ENCODE data around the gene BLOC1S3.

BLOC1S3 gene

GRCh38 chr19:45146251-45146650 is 32.3 kb upstream of the BLOC1S3 start:
- DNase-seq (ENCODE audit: low read depth in 1 of 2, low spot score in 1 of 2) = no peak

DNA sequence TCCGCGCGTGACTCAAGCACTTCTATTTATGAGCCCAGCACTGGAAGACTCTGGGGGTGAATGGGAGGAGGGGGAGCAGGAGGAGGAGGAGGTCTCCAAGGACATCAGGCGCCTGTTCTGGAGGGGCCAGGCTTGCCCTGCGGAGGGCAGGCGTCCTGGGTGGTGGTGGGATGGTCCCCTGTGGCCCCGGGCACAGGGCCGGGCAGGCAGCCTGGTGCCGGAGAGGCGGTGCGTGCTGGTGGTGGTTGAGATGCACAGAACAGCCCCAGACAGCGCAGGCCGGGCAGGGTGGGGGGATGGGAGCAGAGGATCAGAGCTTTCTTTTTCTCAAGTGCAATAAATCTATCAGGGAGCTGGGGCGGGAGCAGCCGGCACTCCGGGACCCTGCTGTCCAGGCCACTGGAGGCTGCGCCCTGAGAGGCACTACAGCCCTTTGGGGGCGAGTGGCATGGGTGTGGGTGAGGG is 31.8 kb upstream of the BLOC1S3 start:
- DNase-seq (ENCODE audit: low read depth in 1 of 2, low spot score in 1 of 2) = no peak

DNA sequence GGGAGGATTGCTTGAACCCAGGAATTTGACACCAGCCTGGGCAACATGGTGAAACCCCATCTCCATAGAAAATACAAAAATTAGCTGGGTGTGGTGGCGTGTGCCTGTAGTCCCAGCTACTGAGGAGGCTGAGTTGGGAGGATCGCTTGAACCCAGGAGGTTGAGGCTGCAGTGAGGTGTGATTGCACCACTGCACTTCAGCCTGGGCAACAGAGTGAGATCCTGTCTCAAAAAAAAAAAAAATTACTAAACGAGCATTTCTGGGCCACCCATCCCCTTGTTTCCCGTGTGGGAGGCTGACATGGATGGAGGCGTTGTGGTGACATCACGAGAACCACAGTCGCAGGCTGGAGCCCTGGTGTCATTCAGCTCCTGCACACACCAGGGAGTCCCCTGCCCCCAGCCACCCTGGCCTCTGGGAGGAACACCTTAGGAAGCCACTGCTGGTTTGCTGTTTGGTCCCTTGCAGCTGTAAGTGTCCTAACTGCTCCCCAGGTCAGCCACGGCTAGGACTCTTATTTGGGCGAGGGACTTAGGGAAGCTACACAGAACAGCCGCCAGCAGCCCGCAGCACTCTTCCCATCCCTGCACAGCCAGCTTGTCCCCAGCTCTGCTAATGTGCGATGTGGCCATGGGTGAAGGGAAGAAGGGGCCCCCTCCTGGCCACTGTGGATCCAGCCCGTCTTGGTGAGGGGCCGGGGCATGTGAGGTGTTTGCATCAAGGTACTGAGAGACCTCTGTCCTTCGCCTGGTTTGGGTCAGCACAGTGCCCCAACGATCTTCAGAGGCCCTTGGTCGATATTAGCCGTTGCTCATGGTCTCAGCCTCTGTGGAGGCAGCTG is 30.5 kb upstream of the BLOC1S3 start:
- no peak for DNase-seq (ENCODE audit: low read depth in 1 of 2, low spot score in 1 of 2)

- DNase-seq (ENCODE audit: low read depth in 1 of 2, low spot score in 1 of 2) = no peak
These were observed 29.5 kb upstream of the BLOC1S3 start for GRCh38 chr19:45149129-45149528.

DNA sequence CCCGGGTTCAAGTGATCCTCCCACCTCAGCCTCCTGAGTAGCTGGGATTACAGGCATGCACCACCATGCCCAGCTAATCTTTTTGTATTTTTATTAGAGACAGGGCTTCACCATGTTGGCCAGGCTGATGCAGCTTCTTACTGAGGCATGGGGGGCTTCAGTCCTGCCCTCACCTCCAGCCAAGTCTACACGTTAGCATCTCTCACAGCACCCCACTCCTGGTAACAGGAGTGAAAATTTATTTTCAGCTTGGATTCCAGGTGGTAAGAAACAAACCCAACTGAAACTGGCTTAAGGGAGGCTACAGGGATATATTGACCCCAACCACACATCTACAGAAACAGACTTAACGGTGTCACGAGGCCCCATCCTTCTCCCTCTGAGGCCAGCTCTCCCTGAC is 28.4 kb upstream of the BLOC1S3 start:
- no peak for DNase-seq (ENCODE audit: low read depth in 1 of 2, low spot score in 1 of 2)

DNA sequence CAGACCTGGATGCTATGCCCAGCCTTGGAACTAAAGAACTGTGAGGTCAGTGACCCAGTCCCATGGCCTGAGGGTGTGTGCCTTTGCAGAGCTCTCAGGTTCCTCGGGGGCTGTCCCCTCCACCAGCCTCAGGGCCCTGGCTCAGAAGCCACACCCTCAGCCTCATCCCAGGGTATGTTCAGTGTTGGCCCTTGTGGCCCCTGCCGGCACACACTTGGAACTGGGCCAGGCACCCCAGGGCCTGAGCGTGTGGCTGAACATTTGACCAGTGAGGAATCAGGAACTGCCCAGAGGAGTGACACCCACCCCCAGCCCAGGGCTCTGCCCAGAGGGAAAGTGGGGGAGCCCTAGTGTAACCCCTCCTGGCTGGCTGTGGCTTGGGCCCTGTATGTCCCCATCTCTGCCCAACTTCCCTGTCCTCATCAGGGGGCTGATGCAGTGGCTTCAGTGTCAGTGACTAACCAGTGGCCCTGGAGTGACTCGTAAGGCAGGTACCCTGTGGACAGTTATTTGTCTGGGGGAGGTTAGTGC is 27.8 kb upstream of the BLOC1S3 start:
- no peak for DNase-seq (ENCODE audit: low read depth in 1 of 2, low spot score in 1 of 2)

DNA sequence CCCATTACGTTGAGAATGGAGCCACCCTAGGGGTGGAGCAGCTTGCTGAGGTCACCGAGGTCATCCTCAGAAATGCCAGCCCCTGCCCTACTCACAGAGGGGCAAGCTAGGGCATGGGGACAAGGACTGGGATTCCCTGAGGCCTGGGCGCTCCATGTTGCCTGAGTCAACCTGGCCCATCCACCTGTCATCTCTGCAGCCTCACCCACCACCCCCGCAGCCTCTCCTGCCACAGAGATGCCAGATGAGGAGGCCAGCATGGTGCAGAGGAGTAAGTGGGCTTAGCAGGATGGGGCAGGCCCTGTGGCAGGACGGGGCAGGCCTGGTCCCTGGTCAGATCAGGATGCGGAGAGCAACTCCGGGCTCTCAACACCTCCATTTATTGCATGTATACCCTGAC is 27.3 kb upstream of the BLOC1S3 start:
- no peak for DNase-seq (ENCODE audit: low read depth in 1 of 2, low spot score in 1 of 2)

- no peak for DNase-seq (ENCODE audit: low read depth in 1 of 2, low spot score in 1 of 2)
These were observed 26.6 kb upstream of the BLOC1S3 start for GRCh38 chr19:45151821-45152503.

DNA sequence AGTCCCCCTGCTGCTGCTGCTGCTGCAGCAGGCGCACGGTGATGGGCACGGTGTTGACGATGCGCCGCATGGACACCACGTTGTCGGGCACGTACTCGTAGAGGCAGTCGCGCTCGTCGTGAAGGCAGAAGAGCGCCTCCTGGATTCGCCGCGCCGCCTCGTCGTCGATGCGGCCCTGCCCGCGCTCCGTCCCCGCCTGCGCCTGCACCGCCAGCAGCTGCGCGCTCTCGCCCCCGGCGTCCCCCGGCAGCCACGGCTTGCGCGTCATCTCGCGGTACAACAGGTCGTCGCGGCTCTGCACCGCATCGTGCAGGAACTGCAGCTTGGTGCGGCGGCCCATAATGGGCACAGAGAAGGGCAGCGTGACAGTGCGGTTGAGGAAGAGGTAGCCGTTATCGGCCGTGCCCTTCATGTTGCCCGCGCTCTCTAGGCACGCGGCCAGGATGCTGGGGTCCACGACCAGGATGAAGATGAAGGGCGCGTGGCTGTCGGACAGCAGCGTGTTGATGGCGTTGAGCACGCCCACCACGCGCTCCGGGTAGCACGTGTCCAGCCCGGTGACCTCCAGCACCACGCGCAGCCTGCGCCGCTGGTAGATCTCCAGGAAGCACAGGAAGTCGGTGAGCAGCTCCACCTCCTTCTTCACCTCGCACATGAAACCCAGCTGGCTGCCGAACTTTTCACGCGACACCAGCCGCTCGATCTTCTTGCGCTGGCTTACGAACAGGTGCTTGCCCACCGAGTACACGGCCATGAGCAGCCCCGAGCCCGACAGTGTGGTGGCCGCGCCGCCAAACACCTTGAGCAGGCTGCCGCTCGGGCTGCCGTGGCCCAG is 25.9 kb upstream of the BLOC1S3 start:
- DNase-seq (ENCODE audit: low read depth in 1 of 2, low spot score in 1 of 2) = no peak

DNA sequence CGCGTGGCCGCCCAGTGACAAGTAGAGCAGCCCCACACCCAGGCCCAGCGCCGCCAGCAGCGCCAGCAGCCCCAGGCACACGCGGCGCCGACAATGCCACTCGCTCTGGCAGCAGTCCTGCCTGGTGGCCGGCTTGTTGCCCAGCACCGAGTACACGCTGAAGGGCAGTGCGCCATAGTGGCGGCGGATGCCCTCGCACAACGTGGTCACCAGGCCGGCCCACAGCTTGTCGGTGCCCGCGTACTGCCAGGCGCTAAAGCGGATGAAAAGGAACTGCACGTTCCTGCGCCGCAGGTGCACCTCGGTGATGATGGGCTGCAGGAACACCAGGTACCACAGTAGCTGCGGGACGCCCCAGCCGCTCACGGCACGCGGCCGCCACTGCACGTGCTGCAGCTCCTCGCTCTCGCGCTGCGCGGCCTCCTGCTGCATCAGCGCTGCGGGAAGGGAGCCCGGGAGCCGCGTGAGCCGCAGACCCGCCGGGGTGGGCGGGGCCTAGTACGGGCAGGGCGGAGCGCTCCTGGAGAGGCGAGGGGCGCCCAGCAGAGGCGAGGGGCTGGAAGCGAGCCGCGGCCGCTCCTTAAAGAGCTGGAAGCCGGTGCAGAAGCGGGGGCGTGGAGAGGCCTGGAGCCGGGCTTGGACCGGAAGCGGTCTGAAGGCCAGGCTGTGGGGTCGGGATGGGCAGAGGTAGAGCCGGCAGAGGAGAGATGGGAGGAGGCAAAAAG is 25.1 kb upstream of the BLOC1S3 start:
- peak in 1 of 2 donors; percentile 24 for DNase-seq (ENCODE audit: low read depth in 1 of 2, low spot score in 1 of 2)

- DNase-seq (ENCODE audit: low read depth in 1 of 2, low spot score in 1 of 2) = no peak
These were observed 24.3 kb upstream of the BLOC1S3 start for GRCh38 chr19:45154064-45154827.

GRCh38 chr19:45156011-45156630 is 22.5 kb upstream of the BLOC1S3 start:
- no peak for DNase-seq (ENCODE audit: low read depth in 1 of 2, low spot score in 1 of 2)

DNA sequence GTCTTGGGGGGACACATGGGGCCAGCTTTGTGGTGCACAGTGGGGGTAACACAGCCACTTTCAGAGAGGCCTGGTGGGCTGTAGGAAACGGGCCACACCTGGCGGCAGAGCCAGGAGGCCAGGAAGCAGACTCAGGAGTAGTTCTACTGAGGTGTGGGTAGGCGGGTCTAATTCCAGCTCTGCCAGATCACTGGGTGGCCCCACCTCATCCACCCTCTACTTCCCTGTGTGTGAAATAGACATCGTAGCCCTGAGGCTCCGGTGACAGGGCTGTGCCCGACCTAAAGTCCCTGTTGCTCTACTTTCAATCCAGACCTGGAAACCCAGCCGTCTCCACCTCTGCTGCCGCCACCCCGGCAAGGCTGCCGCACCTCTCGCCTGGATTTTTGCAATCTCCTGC is 21.8 kb upstream of the BLOC1S3 start:
- DNase-seq (ENCODE audit: low read depth in 1 of 2, low spot score in 1 of 2) = no peak

- no peak for DNase-seq (ENCODE audit: low read depth in 1 of 2, low spot score in 1 of 2)
These were observed 19.9 kb upstream of the BLOC1S3 start for GRCh38 chr19:45158503-45159209.

DNA sequence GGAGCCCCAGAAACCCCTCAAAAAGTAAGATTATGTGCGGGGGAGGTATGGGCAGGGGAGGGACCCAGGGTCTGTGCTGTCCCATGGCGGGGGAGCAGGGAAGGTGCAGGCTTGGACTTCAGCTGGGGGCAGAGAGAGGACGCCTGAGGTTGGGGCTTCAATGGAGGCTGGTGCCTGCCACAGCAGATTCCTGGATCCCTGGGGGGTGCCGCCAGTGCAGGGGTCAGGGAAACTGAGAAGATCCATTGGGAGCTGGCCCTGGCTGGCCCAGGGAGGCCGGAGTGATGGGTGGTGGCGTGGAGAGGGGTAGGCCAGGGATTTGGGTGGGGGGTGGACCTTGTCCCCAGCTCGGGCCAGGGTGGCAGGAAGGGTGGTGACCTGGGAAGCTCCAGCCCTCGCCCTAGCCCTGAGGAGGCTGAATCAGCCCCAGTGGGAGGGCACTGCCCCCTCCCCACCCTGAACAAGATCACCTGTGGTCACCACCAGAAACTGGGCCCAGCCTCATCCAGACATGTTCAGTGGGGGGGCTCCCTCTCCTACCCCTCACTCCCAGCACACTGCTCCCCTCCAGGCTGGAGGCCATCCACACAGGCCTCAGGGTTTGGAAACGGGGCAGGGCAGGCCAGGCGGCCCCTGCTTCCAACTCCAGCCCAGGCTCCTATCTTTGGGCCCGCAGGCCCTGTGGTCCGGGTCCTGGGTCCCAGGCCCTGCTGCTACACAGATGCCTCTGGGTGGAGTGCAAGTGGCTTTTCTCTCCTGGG is 19.2 kb upstream of the BLOC1S3 start:
- DNase-seq (ENCODE audit: low read depth in 1 of 2, low spot score in 1 of 2) = no peak

GRCh38 chr19:45159971-45160324 is 18.6 kb upstream of the BLOC1S3 start:
- DNase-seq (ENCODE audit: low read depth in 1 of 2, low spot score in 1 of 2) = no peak

GRCh38 chr19:45160870-45161737 is 17.5 kb upstream of the BLOC1S3 start, which contains the start of gene NKPD1:
Gene NKPD1 (minus strand): TSS chr19:45160982. CDS start chr19:45160150, 832 bp downstream.
- DNase-seq (ENCODE audit: low read depth in 1 of 2, low spot score in 1 of 2) = no peak

All from activated CD4-positive, alpha-beta T cell treated with anti-CD3 and anti-CD28 coated beads, Interleukin-2, amount 50 U/mL, for 24 hours (primary cell).